ENCODE data around the gene GFRA4.

Gene GFRA4

GRCh38 chr20:3661060-3661813 lies 2.0 kb downstream of the GFRA4 start:
- Histone ChIP-seq H3K4me2 (ENCODE audit: low read length) (no peak overlapping the region), H3K9ac (no peak overlapping the region), H3K4me1 (no peaks in the 10 kb centered on the region), H3K9me3 (ENCODE audit: control insufficient read depth, low read length) (no peaks in the 10 kb centered on the region), H3K36me3 (ENCODE audit: control insufficient read depth, insufficient read depth, low read length) (no peaks in the 10 kb centered on the region), H3K79me2 (no peaks in the 10 kb centered on the region), H2AFZ (no peak overlapping the region), H3K27ac (no peak overlapping the region), H3K4me3 (ENCODE audit: low read depth, low read length) (no peak overlapping the region), H3K27me3 (ENCODE audit: control insufficient read depth, insufficient read depth, low read length) (peaks cover 10% of the 10 kb centered on the region)
- TF ChIP-seq CTCF (IDR thresholded peaks at IDR 0.05): no peak

GRCh38 chr20:3660262-3661059 lies 2.7 kb downstream of the GFRA4 start:
- peaks cover 10% of the 10 kb centered on the region for H3K27me3 ChIP-seq (ENCODE audit: control insufficient read depth, insufficient read depth, low read length)
- TF ChIP-seq CTCF (IDR thresholded peaks at IDR 0.05): no peak
- H3K27ac ChIP-seq: no peak overlapping the region
- H3K4me2 ChIP-seq (ENCODE audit: low read length): no peak overlapping the region
- H3K9me3 ChIP-seq (ENCODE audit: control insufficient read depth, low read length): no peaks in the 10 kb centered on the region
- no peak overlapping the region for H3K9ac ChIP-seq
- no peak overlapping the region for H3K4me3 ChIP-seq (ENCODE audit: low read depth, low read length)
- H3K4me1 ChIP-seq: no peaks in the 10 kb centered on the region
- H2AFZ ChIP-seq: no peak overlapping the region
- H3K36me3 ChIP-seq (ENCODE audit: control insufficient read depth, insufficient read depth, low read length): no peaks in the 10 kb centered on the region
- H3K79me2 ChIP-seq: no peaks in the 10 kb centered on the region

DNA sequence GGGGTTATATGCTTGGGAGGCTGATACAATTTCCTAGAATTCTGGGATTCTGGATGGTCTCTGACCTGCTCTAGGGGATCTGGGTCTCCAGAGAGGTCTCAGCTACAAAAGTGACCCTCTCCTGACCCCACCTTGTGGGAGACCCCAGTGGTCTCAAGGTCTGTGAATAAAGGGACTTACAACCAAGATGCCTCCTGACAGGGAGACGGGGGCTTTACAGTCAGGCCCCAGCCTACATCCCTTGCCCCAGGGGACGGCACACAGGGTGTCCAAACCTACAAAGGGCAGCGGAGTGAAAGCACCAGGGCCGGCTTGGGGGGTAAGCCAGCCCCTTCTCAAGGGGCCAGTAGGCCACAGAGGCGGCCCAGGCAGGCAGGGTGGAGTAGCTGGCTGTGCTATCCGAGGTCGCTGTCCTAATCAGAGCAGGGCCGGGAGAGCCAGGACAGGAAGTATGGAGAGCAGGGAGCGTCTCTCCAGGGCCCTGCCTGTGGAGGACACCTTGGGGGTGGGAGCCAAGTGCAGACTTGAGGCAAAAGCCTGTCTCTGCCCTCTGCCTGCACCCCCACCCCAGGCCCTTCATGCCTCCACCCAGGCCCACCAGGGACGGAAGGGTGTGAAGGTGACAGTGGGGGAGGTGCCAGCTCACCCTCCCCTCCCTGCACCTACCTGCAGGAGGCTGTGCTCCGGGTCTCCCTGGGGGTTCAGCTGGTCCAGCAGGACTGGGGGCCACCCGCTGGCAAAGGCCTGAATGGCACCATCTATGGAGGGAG lies 3.5 kb downstream of the GFRA4 start:
- no peaks in the 10 kb centered on the region for H3K9me3 ChIP-seq (ENCODE audit: control insufficient read depth, low read length)
- no peaks in the 10 kb centered on the region for H3K4me1 ChIP-seq
- H3K36me3 ChIP-seq (ENCODE audit: control insufficient read depth, insufficient read depth, low read length): no peaks in the 10 kb centered on the region
- H3K9ac ChIP-seq: no peak overlapping the region
- no peaks in the 10 kb centered on the region for H3K79me2 ChIP-seq
- no peak overlapping the region for H3K4me2 ChIP-seq (ENCODE audit: low read length)
- TF ChIP-seq CTCF (IDR thresholded peaks at IDR 0.05): no peak
- no peak overlapping the region for H3K4me3 ChIP-seq (ENCODE audit: low read depth, low read length)
- no peak overlapping the region for H2AFZ ChIP-seq
- peaks cover 10% of the 10 kb centered on the region for H3K27me3 ChIP-seq (ENCODE audit: control insufficient read depth, insufficient read depth, low read length)
- no peak overlapping the region for H3K27ac ChIP-seq

DNA sequence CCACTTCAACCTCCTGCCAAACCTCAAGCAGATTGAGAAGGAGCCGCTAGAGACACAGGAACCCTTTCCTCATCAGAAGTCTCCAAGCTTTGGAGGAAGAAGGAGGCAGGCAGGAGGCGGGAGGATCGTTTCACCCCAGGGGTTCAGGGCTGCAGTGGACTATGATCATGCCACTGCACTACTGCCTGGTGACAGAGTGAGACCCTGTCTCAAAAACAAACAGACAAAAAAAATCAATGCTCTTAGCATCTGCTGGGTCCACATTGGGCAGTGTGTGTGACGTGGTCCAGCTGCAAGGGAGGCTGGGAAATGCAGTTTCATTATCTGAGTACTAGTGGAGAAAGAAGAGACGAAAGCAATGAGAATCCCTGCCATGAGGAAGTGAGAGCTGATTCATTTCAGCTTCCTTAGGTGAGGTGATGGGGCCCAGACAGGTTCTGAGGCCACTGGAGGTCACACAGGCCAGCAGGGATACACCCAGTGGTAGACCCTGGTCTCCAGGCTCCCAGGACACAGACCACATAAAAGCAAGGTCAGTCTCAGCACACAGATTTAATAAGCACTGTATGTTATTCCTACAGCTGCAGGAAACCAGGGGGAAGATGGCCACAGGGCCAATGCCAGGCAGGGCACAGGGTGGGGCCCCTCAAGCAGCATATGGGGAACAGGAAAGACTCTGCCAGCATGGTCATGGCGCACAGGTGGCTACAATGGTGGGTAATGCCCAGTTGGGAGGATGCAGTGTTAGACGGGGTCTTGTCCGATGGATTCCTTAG lies 4.3 kb downstream of the GFRA4 start:
- H2AFZ ChIP-seq: no peak overlapping the region
- TF ChIP-seq CTCF (IDR thresholded peaks at IDR 0.05): no peak
- peaks cover 10% of the 10 kb centered on the region for H3K27me3 ChIP-seq (ENCODE audit: control insufficient read depth, insufficient read depth, low read length)

More for the DNA sequence above, 4.3 kb downstream of the GFRA4 start:
- H3K27ac ChIP-seq: no peak overlapping the region
- no peaks in the 10 kb centered on the region for H3K36me3 ChIP-seq (ENCODE audit: control insufficient read depth, insufficient read depth, low read length)
- no peaks in the 10 kb centered on the region for H3K4me1 ChIP-seq
- no peaks in the 10 kb centered on the region for H3K9me3 ChIP-seq (ENCODE audit: control insufficient read depth, low read length)
- no peaks in the 10 kb centered on the region for H3K79me2 ChIP-seq
- H3K9ac ChIP-seq: no peak overlapping the region
- no peak overlapping the region for H3K4me3 ChIP-seq (ENCODE audit: low read depth, low read length)
- no peak overlapping the region for H3K4me2 ChIP-seq (ENCODE audit: low read length)

All from parathyroid adenoma (tissue), 2 donors.